HG02642 (cell line): ENCODE results near the gene SYT17.
"Not testable (repeated sequence)": the region's sequence is repeated elsewhere in the genome, so short reads cannot be mapped to it uniquely, and the experiment has no call there.

Source experiments
- ATAC-seq: cut with Tn5 transposase; IDR thresholded peaks from one replicate; pipeline ENCODE4 v1.9.1; 2021; ENCODE audit warnings: mild to moderate bottlenecking; ENCODE audit not compliant: unreplicated experiment, poor library complexity

SYT17 gene

GRCh38 chr16:19172098-19172780 is 4.2 kb downstream of the SYT17 start:
- ATAC-seq, result no peak

- no peak for ATAC-seq
These were observed 5.0 kb downstream of the SYT17 start for GRCh38 chr16:19173059-19173458.

- ATAC-seq, result no peak
These were observed 5.8 kb downstream of the SYT17 start for GRCh38 chr16:19173649-19174383.

GRCh38 chr16:19174478-19174877 is 6.4 kb downstream of the SYT17 start:
- ATAC-seq, result no peak

GRCh38 chr16:19175492-19176262 is 7.6 kb downstream of the SYT17 start:
- no peak for ATAC-seq

- no peak for ATAC-seq
These were observed 9.2 kb downstream of the SYT17 start for GRCh38 chr16:19177111-19177739.

- no peak for ATAC-seq
These were observed 11.8 kb downstream of the SYT17 start for GRCh38 chr16:19179546-19180490.

GRCh38 chr16:19180741-19181140 is 12.7 kb downstream of the SYT17 start:
- no peak for ATAC-seq

- no peak for ATAC-seq
These were observed 14.4 kb downstream of the SYT17 start for GRCh38 chr16:19182481-19182880.

- ATAC-seq, result no peak
These were observed 15.1 kb downstream of the SYT17 start for GRCh38 chr16:19183187-19183586.

GRCh38 chr16:19184823-19185509 is 16.9 kb downstream of the SYT17 start:
- no peak for ATAC-seq

GRCh38 chr16:19185510-19185851 is 17.4 kb downstream of the SYT17 start:
- no peak for ATAC-seq

GRCh38 chr16:19186408-19186807 is 18.4 kb downstream of the SYT17 start:
- no peak for ATAC-seq

- ATAC-seq, result not testable (repeated sequence)
These were observed 19.9 kb downstream of the SYT17 start for GRCh38 chr16:19187961-19188360.

- ATAC-seq, result no peak
These were observed 20.4 kb downstream of the SYT17 start for GRCh38 chr16:19188406-19188805.

GRCh38 chr16:19192865-19193264 is 24.8 kb downstream of the SYT17 start:
- ATAC-seq, result no peak

- ATAC-seq, result no peak
These were observed 28.8 kb downstream of the SYT17 start for GRCh38 chr16:19196871-19197270.

GRCh38 chr16:19203374-19203966 is 35.4 kb downstream of the SYT17 start:
- no peak for ATAC-seq
